Mesenchymal stem cell (in vitro differentiated cells and primary cell): ENCODE measurements around the gene ZFP82. TPM values are rescaled to one million over a fixed set of nuclear protein-coding genes. Genes with fewer than 3 reads are reported as not detected.

Source experiments
- DNase-seq: peaks from one replicate; pipeline ENCODE4 v3.0.0-alpha.2; 2013
- H2AFZ ChIP-seq: one replicate; pipeline ENCODE4 v1.6.1; 2013; ENCODE audit warnings: low read depth, mild to moderate bottlenecking, control low read depth, inconsistent platforms, low read length, moderate library complexity
- H2AK5ac ChIP-seq: 2 replicates; pipeline ENCODE4 v1.6.1; 2013; ENCODE audit warnings: low read length, moderate library complexity, mild to moderate bottlenecking, inconsistent platforms; ENCODE audit not compliant: severe bottlenecking
- H2BK120ac ChIP-seq: one replicate; pipeline ENCODE4 v1.6.1; 2013; ENCODE audit warnings: low read depth, mild to moderate bottlenecking, inconsistent platforms, low read length, moderate library complexity
- H2BK12ac ChIP-seq, 2 experiments: one replicate each; pipeline ENCODE4 v1.6.1; 2013; ENCODE audit warnings: inconsistent platforms in 2 of 2, low read length in 2 of 2, mild to moderate bottlenecking in 2 of 2, moderate library complexity in 2 of 2, control low read depth in 1 of 2
- H2BK15ac ChIP-seq: one replicate; pipeline ENCODE4 v1.6.1; 2013; ENCODE audit warnings: mild to moderate bottlenecking, low read depth, inconsistent platforms; ENCODE audit not compliant: poor library complexity, severe bottlenecking
- H2BK5ac ChIP-seq: 2 replicates; pipeline ENCODE4 v1.6.1; 2013; ENCODE audit warnings: low read depth, mild to moderate bottlenecking, low read length, control low read depth, inconsistent platforms; ENCODE audit not compliant: poor library complexity, severe bottlenecking
- H3K14ac ChIP-seq, 2 experiments: one replicate each; pipeline ENCODE4 v1.6.1; 2013; ENCODE audit warnings: inconsistent platforms in 2 of 2, low read length in 2 of 2, control low read depth in 1 of 2, mild to moderate bottlenecking in 1 of 2, moderate library complexity in 1 of 2
- H3K18ac ChIP-seq, 2 experiments: one replicate each; pipeline ENCODE4 v1.6.1; 2013; ENCODE audit warnings: inconsistent platforms in 2 of 2, low read length in 2 of 2, control low read depth in 1 of 2, low read depth in 1 of 2, mild to moderate bottlenecking in 1 of 2
- H3K23ac ChIP-seq, 2 experiments: one replicate each; pipeline ENCODE4 v1.6.1; 2013; ENCODE audit warnings: inconsistent platforms in 2 of 2, low read length in 2 of 2, mild to moderate bottlenecking in 2 of 2, moderate library complexity in 2 of 2, control low read depth in 1 of 2
- H3K27ac ChIP-seq: 2 replicates; pipeline ENCODE4 v1.5.1; 2013; ENCODE audit warnings: mild to moderate bottlenecking, moderate library complexity, low read length, control low read depth, inconsistent platforms; ENCODE audit not compliant: poor library complexity, severe bottlenecking
- H3K27me3 ChIP-seq, 2 experiments: 2 replicates each; pipeline versions ENCODE4 v1.6.1 to v1.7.0; 2013; ENCODE audit warnings: low read length in 2 of 2, mild to moderate bottlenecking in 2 of 2, moderate library complexity in 2 of 2, control low read depth in 1 of 2, inconsistent platforms in 1 of 2; ENCODE audit not compliant: control insufficient read depth in 1 of 2, insufficient read depth in 1 of 2
- H3K36me3 ChIP-seq, 2 experiments: 2 replicates each; pipeline versions ENCODE4 v1.6.1 to v1.7.0; 2013; ENCODE audit warnings: low read length in 2 of 2, control low read depth in 1 of 2, inconsistent platforms in 1 of 2, low read depth in 1 of 2, mild to moderate bottlenecking in 1 of 2; ENCODE audit not compliant: insufficient read depth in 2 of 2, control insufficient read depth in 1 of 2
- H3K4ac ChIP-seq, 2 experiments: one replicate each; pipeline ENCODE4 v1.6.1; 2013; ENCODE audit warnings: inconsistent platforms in 2 of 2, low read length in 2 of 2, mild to moderate bottlenecking in 2 of 2, moderate library complexity in 2 of 2, control low read depth in 1 of 2, low read depth in 1 of 2
- H3K4me1 ChIP-seq: 2 replicates; pipeline ENCODE4 v1.6.1; 2013; ENCODE audit warnings: low read depth, low read length, control low read depth; ENCODE audit not compliant: control insufficient read depth, insufficient read depth
- H3K4me2 ChIP-seq: 2 replicates; pipeline ENCODE4 v1.6.1; 2013; ENCODE audit warnings: low read length, mild to moderate bottlenecking, inconsistent platforms; ENCODE audit not compliant: poor library complexity, severe bottlenecking
- H3K4me3 ChIP-seq, 2 experiments: 2 replicates each; pipeline versions ENCODE4 v1.5.1 to v1.7.0; 2013; ENCODE audit warnings: low read length in 2 of 2, mild to moderate bottlenecking in 2 of 2, control low read depth in 1 of 2, low read depth in 1 of 2; ENCODE audit not compliant: insufficient read depth in 1 of 2
- H3K79me1 ChIP-seq: replicated peaks from 2 replicates; pipeline ENCODE4 v1.6.1; 2013; ENCODE audit warnings: mild to moderate bottlenecking, control low read depth, low read length, inconsistent platforms; ENCODE audit not compliant: poor library complexity, severe bottlenecking
- H3K9ac ChIP-seq: 2 replicates; pipeline ENCODE4 v1.7.0; 2013; ENCODE audit warnings: mild to moderate bottlenecking, low read length, moderate library complexity
- H3K9me3 ChIP-seq: 2 replicates; pipeline ENCODE4 v1.7.0; 2013; ENCODE audit warnings: mild to moderate bottlenecking, low read length; ENCODE audit not compliant: control insufficient read depth
- H4K8ac ChIP-seq: one replicate; pipeline ENCODE4 v1.6.1; 2013; ENCODE audit warnings: inconsistent platforms, mild to moderate bottlenecking, low read length, moderate library complexity
- H4K91ac ChIP-seq: one replicate; pipeline ENCODE4 v1.6.1; 2013; ENCODE audit warnings: mild to moderate bottlenecking, low read length, inconsistent platforms
- WGBS: methylation state at CpG from one replicate; pipeline ENCODE4 v1.1.7; 2013; ENCODE audit warnings: mixed read lengths; 5-methylcytosine and 5-hydroxymethylcytosine counted together
- polyA plus RNA-seq, 2 experiments: library from polyadenylated mRNA; stranded (reverse); fragments of 200-250 nt; gene quantifications; one replicate each; pipeline ENCODE4 v1.2.3, GENCODE V29; 2013

Gene ZFP82
- 2.9 TPM for polyA plus RNA-seq (2013, experiment 1 of 2)
- 2.9 TPM for polyA plus RNA-seq (2013, experiment 2 of 2)

GRCh38 chr19:36418287-36419001 lies at the start of gene ZFP82:
TSS of gene ZFP82 (minus strand) at chr19:36418644. CDS start at chr19:36409789, 8,855 bp downstream.
- Histone ChIP-seq H3K36me3 (peaks cover 3 to 6% of the 10 kb centered on the region in 2 experiments), H3K23ac (no peak within 1 kb of the TSS), H2BK12ac (peak within 1 kb of the TSS in 1 of 2 experiments; percentile 15), H3K4me2 (peak within 1 kb of the TSS; percentile 82), H3K4ac (peak within 1 kb of the TSS in 1 of 2 experiments; percentile 84), H4K91ac (peak within 1 kb of the TSS; percentile 88), H2BK15ac (peak within 1 kb of the TSS; percentile 91), H2AK5ac (no peak within 1 kb of the TSS), H2BK5ac (no peak within 1 kb of the TSS), H3K9ac (peak within 1 kb of the TSS; percentile 97), H2BK120ac (peak within 1 kb of the TSS; percentile 87), H3K4me3 (peak within 1 kb of the TSS; percentile 69 to 93), H4K8ac (peak within 1 kb of the TSS; percentile 96), H3K27ac (peak within 1 kb of the TSS; percentile 63), H3K4me1 (peaks cover 11% of the 10 kb centered on the region), H3K27me3 (peaks cover 0 to 6% of the 10 kb centered on the region in 2 experiments), H3K9me3 (peaks cover 27% of the 10 kb centered on the region), H3K79me1 (peaks cover 7% of the 10 kb centered on the region), H3K14ac (peak within 1 kb of the TSS in 1 of 2 experiments; percentile 85), H3K18ac (peak within 1 kb of the TSS; percentile 89 to 90), H2AFZ (peak within 1 kb of the TSS; percentile 99)
- WGBS = under 1% methylated on average over 69 of the region's 70 CpGs
- DNase-seq = peak; percentile 84

- Histone ChIP-seq H3K14ac (no peak overlapping the region), H3K4ac (no peak overlapping the region), H3K4me2 (no peak overlapping the region), H2BK12ac (no peak overlapping the region), H3K4me3 (no peak overlapping the region), H2AK5ac (no peak overlapping the region), H3K9ac (no peak overlapping the region), H2BK15ac (no peak overlapping the region), H3K27ac (no peak overlapping the region), H3K9me3 (peaks cover 78% of the 10 kb centered on the region), H4K8ac (no peak overlapping the region), H3K79me1 (no peaks in the 10 kb centered on the region), H2BK5ac (no peak overlapping the region), H3K4me1 (no peaks in the 10 kb centered on the region), H2AFZ (no peak overlapping the region), H3K27me3 (no peaks in the 10 kb centered on the region), H3K36me3 (peaks cover 20 to 34% of the 10 kb centered on the region in 2 experiments), H4K91ac (no peak overlapping the region), H2BK120ac (no peak overlapping the region), H3K18ac (no peak overlapping the region), H3K23ac (no peak overlapping the region)
- no peak for DNase-seq
- WGBS = 95% methylated on average over 1 of the region's 1 CpG
These were observed 41.6 kb upstream of the ZFP82 start for GRCh38 chr19:36460046-36460445.

DNA sequence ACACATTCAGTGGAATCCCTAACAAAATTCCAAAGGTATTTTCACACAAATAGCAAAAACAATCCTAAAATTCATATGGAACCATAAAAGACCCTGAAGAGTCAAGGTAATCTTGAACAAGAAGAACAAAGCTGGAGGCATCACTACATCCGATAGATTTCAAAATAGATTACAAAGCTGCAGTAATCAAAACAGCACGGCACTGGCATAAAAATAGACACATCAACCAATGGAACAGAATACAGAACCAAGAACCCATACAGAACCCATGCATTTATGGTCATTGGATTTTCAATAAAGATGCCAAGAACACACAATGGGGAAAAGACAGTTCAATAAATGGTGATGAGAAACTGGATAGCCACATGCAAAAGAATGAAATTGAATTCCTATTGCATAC lies 38.4 kb upstream of the ZFP82 start:
- Histone ChIP-seq H2BK5ac (no peak overlapping the region), H3K23ac (no peak overlapping the region), H3K4ac (no peak overlapping the region), H3K14ac (no peak overlapping the region), H2BK15ac (no peak overlapping the region), H3K4me3 (peak overlapping the region in 1 of 2 experiments; percentile 41), H2BK12ac (no peak overlapping the region), H2BK120ac (no peak overlapping the region), H3K4me1 (no peaks in the 10 kb centered on the region), H3K27ac (no peak overlapping the region), H4K91ac (no peak overlapping the region), H3K18ac (no peak overlapping the region), H2AK5ac (no peak overlapping the region), H3K79me1 (no peaks in the 10 kb centered on the region), H3K9me3 (peaks cover 79% of the 10 kb centered on the region), H4K8ac (no peak overlapping the region), H2AFZ (no peak overlapping the region), H3K27me3 (no peaks in the 10 kb centered on the region), H3K4me2 (no peak overlapping the region), H3K36me3 (peaks cover 19 to 33% of the 10 kb centered on the region in 2 experiments), H3K9ac (no peak overlapping the region)
- WGBS = 91% methylated on average over 2 of the region's 2 CpGs
- no peak for DNase-seq

- Histone ChIP-seq H3K14ac (no peak overlapping the region), H2AK5ac (no peak overlapping the region), H3K23ac (no peak overlapping the region), H3K4me2 (no peak overlapping the region), H2BK120ac (no peak overlapping the region), H2BK5ac (no peak overlapping the region), H3K9ac (no peak overlapping the region), H3K36me3 (peaks cover 13 to 57% of the 10 kb centered on the region in 2 experiments), H4K91ac (no peak overlapping the region), H2BK15ac (no peak overlapping the region), H3K4me3 (peak overlapping the region in 1 of 2 experiments; percentile 47), H3K4ac (no peak overlapping the region), H2BK12ac (no peak overlapping the region), H3K9me3 (peaks cover 92% of the 10 kb centered on the region), H3K27ac (no peak overlapping the region), H3K27me3 (no peaks in the 10 kb centered on the region), H4K8ac (no peak overlapping the region), H3K79me1 (no peaks in the 10 kb centered on the region), H3K4me1 (no peaks in the 10 kb centered on the region), H3K18ac (no peak overlapping the region), H2AFZ (no peak overlapping the region)
- 100% methylated on average over 2 of the region's 5 CpGs for WGBS
- DNase-seq = peak; percentile 1
These were observed 30.7 kb upstream of the ZFP82 start for GRCh38 chr19:36449059-36449670.
